GM10266 (cell line): ENCODE measurements around the gene IBA57.

Experiments used
- DNase-seq: peaks from one replicate; pipeline ENCODE4 v3.0.0; 2012; ENCODE audit errors: extremely low spot score
- TF ChIP-seq, protein P1 (sequence below): IDR thresholded peaks from 2 replicates; pipeline ENCODE4 v1.5.1; 2012; ENCODE audit warnings: mild to moderate bottlenecking, low read depth; ENCODE audit not compliant: control insufficient read depth, insufficient read depth; ENCODE audit errors: missing control alignments

The IBA57 gene

GRCh38 chr1:228145463-228146416, 19.9 kb upstream of the IBA57 start:
- TF ChIP-seq, protein P1, sequence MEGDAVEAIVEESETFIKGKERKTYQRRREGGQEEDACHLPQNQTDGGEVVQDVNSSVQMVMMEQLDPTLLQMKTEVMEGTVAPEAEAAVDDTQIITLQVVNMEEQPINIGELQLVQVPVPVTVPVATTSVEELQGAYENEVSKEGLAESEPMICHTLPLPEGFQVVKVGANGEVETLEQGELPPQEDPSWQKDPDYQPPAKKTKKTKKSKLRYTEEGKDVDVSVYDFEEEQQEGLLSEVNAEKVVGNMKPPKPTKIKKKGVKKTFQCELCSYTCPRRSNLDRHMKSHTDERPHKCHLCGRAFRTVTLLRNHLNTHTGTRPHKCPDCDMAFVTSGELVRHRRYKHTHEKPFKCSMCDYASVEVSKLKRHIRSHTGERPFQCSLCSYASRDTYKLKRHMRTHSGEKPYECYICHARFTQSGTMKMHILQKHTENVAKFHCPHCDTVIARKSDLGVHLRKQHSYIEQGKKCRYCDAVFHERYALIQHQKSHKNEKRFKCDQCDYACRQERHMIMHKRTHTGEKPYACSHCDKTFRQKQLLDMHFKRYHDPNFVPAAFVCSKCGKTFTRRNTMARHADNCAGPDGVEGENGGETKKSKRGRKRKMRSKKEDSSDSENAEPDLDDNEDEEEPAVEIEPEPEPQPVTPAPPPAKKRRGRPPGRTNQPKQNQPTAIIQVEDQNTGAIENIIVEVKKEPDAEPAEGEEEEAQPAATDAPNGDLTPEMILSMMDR: no peak

DNA sequence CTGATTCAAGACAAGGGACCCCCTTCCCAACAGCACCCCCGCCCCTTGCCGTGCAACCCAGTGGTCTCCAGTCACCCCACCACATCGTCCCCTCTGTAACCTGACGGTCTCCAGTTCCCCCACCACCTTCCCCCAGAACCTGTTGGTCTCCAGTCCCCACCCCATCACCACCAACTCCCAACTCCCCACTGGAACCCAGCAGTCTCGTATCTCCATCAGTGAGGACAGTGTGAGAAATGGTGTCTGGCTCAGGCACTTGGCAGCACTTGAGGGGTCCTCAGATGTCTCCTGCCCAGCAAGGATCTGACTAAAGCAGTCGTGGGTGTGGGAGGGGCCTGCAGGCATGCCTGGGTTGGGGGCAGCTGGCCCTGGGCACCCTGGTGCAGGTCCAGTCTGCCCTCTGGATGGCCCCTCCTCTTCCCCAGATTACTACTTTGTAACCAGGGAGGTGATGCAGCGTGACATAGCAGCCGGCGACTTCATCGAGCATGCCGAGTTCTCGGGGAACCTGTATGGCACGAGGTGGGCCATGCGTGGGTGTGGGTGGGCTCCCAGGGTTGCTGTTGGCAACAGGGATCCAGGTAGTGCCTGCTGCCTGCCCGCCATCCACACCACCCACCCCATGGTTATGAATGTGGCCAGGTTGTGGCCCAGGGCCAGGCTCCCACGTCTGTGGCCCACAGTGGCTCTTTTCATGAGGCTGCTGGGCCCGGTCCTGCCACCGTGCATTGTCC, 19.0 kb upstream of the IBA57 start:
- peak; percentile 5 for DNase-seq
- TF ChIP-seq, protein P1: no peak

More at GRCh38 chr1:228145463-228146416, 19.9 kb upstream of the IBA57 start:
- peak; percentile 4 for DNase-seq

DNA sequence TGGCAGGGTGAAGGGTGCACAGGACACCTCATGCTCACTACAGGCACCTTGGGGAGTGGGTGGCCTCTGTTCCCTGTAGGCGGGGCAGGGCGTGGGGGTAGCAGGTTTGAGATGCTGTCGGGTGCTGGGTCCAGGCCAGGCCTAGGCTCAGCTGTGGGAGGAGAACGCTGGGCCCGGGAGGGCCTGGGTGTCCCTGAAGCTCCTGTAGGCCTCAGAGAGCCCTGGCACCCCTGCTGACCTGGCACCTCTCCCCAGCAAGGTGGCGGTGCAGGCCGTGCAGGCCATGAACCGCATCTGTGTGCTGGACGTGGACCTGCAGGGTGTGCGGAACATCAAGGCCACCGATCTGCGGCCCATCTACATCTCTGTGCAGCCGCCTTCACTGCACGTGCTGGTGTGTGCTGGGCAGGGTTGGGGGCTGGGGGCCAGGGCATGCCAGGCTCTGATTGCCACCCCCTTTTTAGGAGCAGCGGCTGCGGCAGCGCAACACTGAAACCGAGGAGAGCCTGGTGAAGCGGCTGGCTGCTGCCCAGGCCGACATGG, 18.4 kb upstream of the IBA57 start:
- peak; percentile 7 for DNase-seq
- TF ChIP-seq, protein P1: no peak

DNA sequence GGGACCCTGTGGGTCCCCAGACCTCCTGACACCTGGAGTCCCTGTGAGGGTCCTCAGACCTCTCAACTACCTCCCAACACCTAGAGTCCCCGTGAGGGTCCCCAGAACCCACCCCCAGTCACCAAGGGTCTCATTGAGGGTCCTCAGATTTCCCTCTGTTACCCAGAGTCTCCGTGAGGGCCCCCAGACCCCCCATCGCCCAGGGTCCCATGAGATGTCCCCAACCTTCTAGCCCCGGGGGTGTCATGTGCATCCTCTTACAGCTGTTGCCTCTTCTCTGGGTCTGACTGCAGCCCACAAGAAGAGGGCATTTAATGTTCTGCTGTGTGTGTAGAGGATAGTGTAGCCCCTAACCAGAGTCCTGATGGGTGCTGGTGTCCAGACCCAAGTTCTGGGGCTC, 17.8 kb upstream of the IBA57 start:
- TF ChIP-seq, protein P1: no peak
- peak; percentile 7 for DNase-seq

DNA sequence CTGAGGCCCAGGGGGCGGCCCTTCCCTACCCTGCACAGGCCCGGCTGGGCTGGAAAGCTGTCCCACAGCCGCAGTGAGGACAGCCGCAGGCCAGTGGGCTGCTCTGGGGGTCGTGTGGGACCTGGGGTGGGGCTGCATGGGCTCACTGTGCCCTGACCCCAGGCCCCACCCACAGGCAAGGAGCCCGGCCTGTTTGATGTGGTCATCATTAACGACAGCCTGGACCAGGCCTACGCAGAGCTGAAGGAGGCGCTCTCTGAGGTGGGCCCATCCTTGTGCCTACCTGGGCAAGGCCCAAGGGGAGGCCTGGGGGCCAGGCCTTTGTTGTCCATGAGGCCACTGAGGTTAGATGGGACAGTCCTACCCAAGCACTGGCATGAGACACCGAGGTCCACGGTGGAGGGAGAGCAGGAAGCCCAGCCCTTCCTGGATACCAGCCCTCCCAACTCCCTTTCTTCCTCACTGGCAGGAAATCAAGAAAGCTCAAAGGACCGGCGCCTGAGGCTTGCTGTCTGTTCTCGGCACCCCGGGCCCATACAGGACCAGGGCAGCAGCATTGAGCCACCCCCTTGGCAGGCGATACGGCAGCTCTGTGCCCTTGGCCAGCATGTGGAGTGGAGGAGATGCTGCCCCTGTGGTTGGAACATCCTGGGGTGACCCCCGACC, 17.3 kb upstream of the IBA57 start:
- TF ChIP-seq, protein P1: no peak
- peak; percentile 8 for DNase-seq

GRCh38 chr1:228148935-228149405, 16.6 kb upstream of the IBA57 start:
- no peak for DNase-seq
- TF ChIP-seq, protein P1: no peak
